GM12878 (cell line): ENCODE measurements around the gene RPS6KA3. TPM values are rescaled to one million over a fixed set of nuclear protein-coding genes. Genes with fewer than 3 reads are reported as not detected.

Experiments
- ATAC-seq: fragments of 200-7000 bp; cut with Tn5 transposase; 3 replicates; pipeline ENCODE4 v1.9.1; 2020; ENCODE audit warnings: mild to moderate bottlenecking, moderate library complexity
- BruUV-seq: library from RNA; stranded (reverse); fragments of 400-500 nt; replicated peaks from 2 replicates; lab custom pipeline; 2021; lab: Mats Ljungman, UMichigan
- CTCF ChIA-PET: fragments of 300-600 bp; sonication (Branson Sonifier 250); formaldehyde crosslinking; extraction: SDS; loops from one replicate; lab custom pipeline; 2021; ENCODE audit warnings: inconsistent platforms; lab: Yijun Ruan, JAX
- POLR2A ChIA-PET: fragments of 350-600 bp; formaldehyde crosslinking; extraction: SDS; loops from one replicate; lab custom pipeline; 2021; ENCODE audit warnings: inconsistent platforms; lab: Charles Lee
- RAD21 ChIA-PET: fragments of 300-600 bp; sonication (Branson Sonifier 250); formaldehyde crosslinking; loops from one replicate; lab custom pipeline; 2023; ENCODE audit warnings: antibody characterized with exemption; ENCODE audit not compliant: unreplicated experiment; lab: Charles Lee
- SMC1A ChIA-PET: fragments of 300-600 bp; sonication (Branson Sonifier 250); formaldehyde crosslinking; loops from one replicate; lab custom pipeline; 2023; ENCODE audit not compliant: unreplicated experiment, uncharacterized antibody; lab: Charles Lee
- DNase-seq: peaks from one replicate; pipeline ENCODE4 v3.0.0-alpha.2; 2011; ENCODE audit warnings: low read depth, low spot score
- FAIRE-seq: peaks from 3 replicates; lab custom pipeline; 2011; peaks lifted over from hg19 to GRCh38; lab: Jason Lieb, UNC
- H2AFZ ChIP-seq: 2 replicates; pipeline ENCODE4 v1.6.0; 2011; ENCODE audit warnings: low read depth, low read length, control low read depth; ENCODE audit not compliant: control insufficient read depth
- H3K27ac ChIP-seq: 2 replicates; pipeline ENCODE4 v1.5.1; 2011; ENCODE audit warnings: control low read depth; ENCODE audit not compliant: control insufficient read depth, insufficient read depth
- H3K27me3 ChIP-seq, 2 experiments: replicated peaks in 1 of 2; 2 replicates each; pipeline versions ENCODE4 v1.6.0 to v1.6.1; 2011; ENCODE audit warnings: low read length in 1 of 2; ENCODE audit not compliant: control insufficient read depth in 2 of 2, insufficient read depth in 2 of 2
- H3K36me3 ChIP-seq, 2 experiments: 2 replicates each; pipeline ENCODE4 v1.5.1; 2011; ENCODE audit warnings: low read length in 1 of 2; ENCODE audit not compliant: control insufficient read depth in 2 of 2, insufficient read depth in 2 of 2
- H3K4me1 ChIP-seq: 2 replicates; pipeline ENCODE4 v1.6.1; 2011; ENCODE audit warnings: mild to moderate bottlenecking, low read length, moderate library complexity, mixed read lengths; ENCODE audit not compliant: control insufficient read depth, insufficient read depth
- H3K4me2 ChIP-seq: 2 replicates; pipeline ENCODE4 v1.6.0; 2011; ENCODE audit warnings: control low read depth; ENCODE audit not compliant: control insufficient read depth, insufficient read depth
- H3K4me3 ChIP-seq: fragments of 200-600 bp; sonication (generic); 2 replicates; pipeline ENCODE4 v1.5.1; 2016
- H3K79me2 ChIP-seq: 2 replicates; pipeline ENCODE4 v1.6.0; 2011; ENCODE audit warnings: low read length; ENCODE audit not compliant: control insufficient read depth, insufficient read depth
- H3K9ac ChIP-seq: 2 replicates; pipeline ENCODE4 v1.8.0; 2011; ENCODE audit warnings: low read length, control low read depth, mixed read lengths; ENCODE audit not compliant: control insufficient read depth, insufficient read depth
- H3K9me3 ChIP-seq: replicated peaks from 3 replicates; pipeline ENCODE4 v1.5.1; 2011; ENCODE audit warnings: mild to moderate bottlenecking, low read length; ENCODE audit not compliant: control insufficient read depth, insufficient read depth
- H4K20me1 ChIP-seq: 2 replicates; pipeline ENCODE4 v1.6.0; 2011; ENCODE audit not compliant: control insufficient read depth, insufficient read depth
- CBX5 ChIP-seq: sonication (generic); IDR thresholded peaks from 2 replicates; pipeline ENCODE4 v1.6.1; 2016; ENCODE audit warnings: low read depth, moderate library complexity, mild to moderate bottlenecking, inconsistent platforms
- EED ChIP-seq: sonication (generic); IDR thresholded peaks from 2 replicates; pipeline ENCODE4 v1.6.1; 2016; ENCODE audit warnings: antibody characterized with exemption, low read depth
- FOXK2 ChIP-seq: fragments of 450-650 bp; IDR thresholded peaks from 2 replicates; pipeline ENCODE4 v1.6.1; 2017; ENCODE audit warnings: mild to moderate bottlenecking, moderate library complexity
- MEF2B ChIP-seq: fragments of 450-650 bp; IDR thresholded peaks from 2 replicates; pipeline ENCODE4 v1.6.1; 2018; ENCODE audit warnings: mild to moderate bottlenecking, moderate library complexity; ENCODE audit not compliant: partially characterized antibody, poor library complexity, severe bottlenecking
- NFYB ChIP-seq: IDR thresholded peaks from 2 replicates; pipeline ENCODE4 v1.6.1; 2011; ENCODE audit warnings: low read depth, mild to moderate bottlenecking, low read length, improper control_type of control experiment, moderate library complexity; ENCODE audit not compliant: insufficient read depth
- NRF1 ChIP-seq: conservative IDR thresholded peaks from 2 replicates; pipeline ENCODE4 v1.6.1; 2011; ENCODE audit warnings: mild to moderate bottlenecking, low read depth, low read length, improper control_type of control experiment
- PAX8 ChIP-seq: fragments of 450-650 bp; IDR thresholded peaks from 2 replicates; pipeline ENCODE4 v1.6.1; 2017; ENCODE audit warnings: mild to moderate bottlenecking, moderate library complexity
- PKNOX1 ChIP-seq: fragments of 450-650 bp; IDR thresholded peaks from 2 replicates; pipeline ENCODE4 v1.6.1; 2016; ENCODE audit warnings: mild to moderate bottlenecking
- PRDM15 ChIP-seq: fragments of 450-650 bp; formaldehyde crosslinking; IDR thresholded peaks from 2 replicates; pipeline ENCODE4 v1.4.0; 2020; ENCODE audit warnings: mild to moderate bottlenecking, moderate library complexity
- RAD51 ChIP-seq: fragments of 450-650 bp; IDR thresholded peaks from 2 replicates; pipeline ENCODE4 v1.6.1; 2016; ENCODE audit warnings: moderate library complexity, mild to moderate bottlenecking, inconsistent platforms
- ZNF687 ChIP-seq: fragments of 450-650 bp; IDR thresholded peaks from 2 replicates; pipeline ENCODE4 v1.6.1; 2017; ENCODE audit warnings: mild to moderate bottlenecking, moderate library complexity
- WGBS: methylation state at CpG from one replicate; pipeline ENCODE4 v1.1.6; 2016; ENCODE audit warnings: low lambda C conversion rate; ENCODE audit not compliant: insufficient replicate concordance, insufficient coverage; ENCODE audit errors: missing lambda C conversion rate; 5-methylcytosine and 5-hydroxymethylcytosine counted together
- in situ Hi-C: fragments of 300-500 bp; cut with MboI; formaldehyde crosslinking; loops from 9 replicates; pipeline ENCODE4 v1.14.3; 2018; ENCODE audit warnings: mixed read lengths
- intact Hi-C: fragments of 100-400 bp; cut with micrococcal nuclease; formaldehyde crosslinking; loops from one replicate; pipeline ENCODE4 v1.14.2; 2022; ENCODE audit not compliant: unreplicated experiment
- polyA plus RNA-seq, 11 experiments: library from polyadenylated mRNA; depleted of rRNA in 4 of 11; unstranded in 6 of 11; stranded (reverse) in 5 of 11; fragments of >200 nt; fragmentation: Nextera tagmentation in 4 of 11; fragmentation: Illumina TruSeq in 1 of 11; extraction: Ambion mirVana in 4 of 11; extraction: Trizol in 1 of 11; gene quantifications; 1 replicate in 1 of 11; 2 replicates in 10 of 11; pipeline versions ENCODE4 v1.2.1 to v1.2.3, GENCODE V29; 2011 to 2016; ENCODE audit warnings: inconsistent platforms in 2 of 11, missing spikeins in 2 of 11, low read depth in 1 of 11
- total RNA-seq, 4 experiments: library from RNA; depleted of rRNA in 3 of 4; stranded (reverse); fragments of >200 nt in 3 of 4; fragmentation: Illumina TruSeq in 1 of 4; extraction: Trizol in 1 of 4; gene quantifications; 2 replicates each; pipeline versions ENCODE4 v1.2.1 to v1.2.3, GENCODE V29; 2013 to 2021
- TF ChIP-seq, protein P1 (sequence below): fragments of 450-650 bp; IDR thresholded peaks from 2 replicates; pipeline ENCODE4 v1.6.1; 2017; ENCODE audit warnings: antibody characterized with exemption, mild to moderate bottlenecking, moderate library complexity

RPS6KA3 gene
- total and polyA plus RNA-seq, 10 of the 15 experiments (the other 5 are each of a cell fraction or from before 2014, with no cell fraction given): 2.8 to 35.6 (median 15.8) TPM

DNA sequence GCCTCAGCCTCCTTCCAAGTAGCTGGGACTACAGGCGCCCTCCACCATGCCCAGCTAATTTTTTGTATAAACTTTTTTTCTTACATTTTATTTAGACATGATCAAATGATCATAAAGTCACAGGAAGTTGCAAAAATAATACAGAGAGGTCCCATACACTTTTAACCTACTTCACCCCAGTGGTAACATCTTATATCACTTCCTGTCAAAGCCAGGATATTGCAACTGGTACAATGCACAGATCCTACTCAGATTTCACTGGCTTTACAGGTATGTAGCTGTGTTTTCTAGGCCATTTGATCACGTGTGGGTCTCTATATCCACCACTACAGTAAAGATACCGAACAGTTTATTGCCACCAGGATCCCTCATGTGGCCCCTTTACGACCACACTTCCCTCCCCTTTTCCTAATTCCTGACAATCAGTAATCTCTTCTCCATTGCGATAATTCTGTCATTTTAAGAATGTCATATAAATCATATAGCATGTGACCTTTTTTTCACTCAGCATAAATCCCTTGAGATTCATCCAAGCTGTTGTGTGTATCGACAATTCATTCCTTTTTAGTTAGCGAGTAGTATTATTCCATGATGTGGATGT, 18.0 kb downstream of the RPS6KA3 start:
- Histone ChIP-seq H4K20me1 (no peaks in the 10 kb centered on the region), H3K27ac (no peak overlapping the region), H3K27me3 (no peaks in the 10 kb centered on the region), H3K4me2 (no peak overlapping the region), H3K9me3 (no peaks in the 10 kb centered on the region; the same call in 2 of the 3 replicates), H3K4me1 (no peaks in the 10 kb centered on the region), H2AFZ (no peak overlapping the region), H3K36me3 (no peaks in the 10 kb centered on the region; a peak in 1 of 4 replicates), H3K79me2 (peaks cover 2% of the 10 kb centered on the region), H3K4me3 (no peak overlapping the region), H3K9ac (no peak overlapping the region)
- FAIRE-seq: no peak
- SMC1A ChIA-PET: no interaction called here
- no TSS peak for BruUV-seq
- RAD21 ChIA-PET: no interaction called here
- DNase-seq: no peak
- in situ Hi-C loops: no loop called here
- WGBS: 63% methylated on average over 7 of the region's 7 CpGs
- POLR2A ChIA-PET: no interaction called here
- intact Hi-C loops: no loop called here
- ATAC-seq: no peak
- CTCF ChIA-PET: interaction anchor here (1.5 kb wide), 1 partner anchor 9 kb away, joined by 3 read pairs; no protein-coding TSS in a partner anchor
- no peak for TF ChIP-seq MEF2B
- TF ChIP-seq RAD51: no peak
- TF ChIP-seq, protein P1, sequence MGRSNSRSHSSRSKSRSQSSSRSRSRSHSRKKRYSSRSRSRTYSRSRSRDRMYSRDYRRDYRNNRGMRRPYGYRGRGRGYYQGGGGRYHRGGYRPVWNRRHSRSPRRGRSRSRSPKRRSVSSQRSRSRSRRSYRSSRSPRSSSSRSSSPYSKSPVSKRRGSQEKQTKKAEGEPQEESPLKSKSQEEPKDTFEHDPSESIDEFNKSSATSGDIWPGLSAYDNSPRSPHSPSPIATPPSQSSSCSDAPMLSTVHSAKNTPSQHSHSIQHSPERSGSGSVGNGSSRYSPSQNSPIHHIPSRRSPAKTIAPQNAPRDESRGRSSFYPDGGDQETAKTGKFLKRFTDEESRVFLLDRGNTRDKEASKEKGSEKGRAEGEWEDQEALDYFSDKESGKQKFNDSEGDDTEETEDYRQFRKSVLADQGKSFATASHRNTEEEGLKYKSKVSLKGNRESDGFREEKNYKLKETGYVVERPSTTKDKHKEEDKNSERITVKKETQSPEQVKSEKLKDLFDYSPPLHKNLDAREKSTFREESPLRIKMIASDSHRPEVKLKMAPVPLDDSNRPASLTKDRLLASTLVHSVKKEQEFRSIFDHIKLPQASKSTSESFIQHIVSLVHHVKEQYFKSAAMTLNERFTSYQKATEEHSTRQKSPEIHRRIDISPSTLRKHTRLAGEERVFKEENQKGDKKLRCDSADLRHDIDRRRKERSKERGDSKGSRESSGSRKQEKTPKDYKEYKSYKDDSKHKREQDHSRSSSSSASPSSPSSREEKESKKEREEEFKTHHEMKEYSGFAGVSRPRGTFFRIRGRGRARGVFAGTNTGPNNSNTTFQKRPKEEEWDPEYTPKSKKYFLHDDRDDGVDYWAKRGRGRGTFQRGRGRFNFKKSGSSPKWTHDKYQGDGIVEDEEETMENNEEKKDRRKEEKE: no peak
- no peak for TF ChIP-seq NFYB
- no peak for TF ChIP-seq PAX8
- TF ChIP-seq CBX5: no peak
- TF ChIP-seq PKNOX1: no peak
- no peak for TF ChIP-seq PRDM15 (CRISPR knock-in tag)
- no peak for TF ChIP-seq FOXK2
- TF ChIP-seq EED: no peak
- TF ChIP-seq NRF1: no peak
- TF ChIP-seq ZNF687: no peak
